Right lobe of liver (tissue), 6 donors: ENCODE results near the gene SLC8A1. TPM values are rescaled to one million over a fixed set of nuclear protein-coding genes. Genes with fewer than 3 reads are reported as not detected.

ENCODE experiments used
- ATAC-seq, 4 donors: fragments of 200-7000 bp; cut with Tn5 transposase; one replicate each; pipeline ENCODE4 v1.9.1; 2020; ENCODE audit warnings: mild to moderate bottlenecking in 4 of 4, moderate library complexity in 4 of 4
- DNase-seq, 3 donors: peaks; one replicate each; pipeline ENCODE4 v3.0.0-alpha.2; 2020
- H3K27ac ChIP-seq, 3 donors: fragments of 200-600 bp; one replicate each; pipeline ENCODE4 v1.8.0; 2022
- H3K27me3 ChIP-seq, 2 donors: fragments of 200-600 bp; one replicate each; pipeline ENCODE4 v1.8.0; 2022
- H3K36me3 ChIP-seq, 4 donors: fragments of 200-600 bp; sonication (generic) in 1 of 4; one replicate each; pipeline versions ENCODE4 v1.5.1 to v1.8.0; 2017 to 2022; ENCODE audit warnings: control low read depth in 1 of 4
- H3K4me1 ChIP-seq, 4 donors: fragments of 200-600 bp; sonication (generic) in 1 of 4; one replicate each; pipeline versions ENCODE4 v1.5.1 to v1.8.0; 2017 to 2022; ENCODE audit warnings: control low read depth in 1 of 4
- H3K4me3 ChIP-seq, 3 donors: fragments of 200-600 bp; one replicate each; pipeline ENCODE4 v1.8.0; 2022
- H3K9me3 ChIP-seq, 4 donors: fragments of 200-600 bp; sonication (generic) in 1 of 4; one replicate each; pipeline versions ENCODE4 v1.5.1 to v1.8.0; 2017 to 2022; ENCODE audit warnings: control low read depth in 1 of 4
- POLR2A ChIP-seq: fragments of 450-650 bp; IDR thresholded peaks from one replicate; pipeline ENCODE4 v1.6.1; 2017; ENCODE audit warnings: antibody characterized with exemption, mild to moderate bottlenecking
- WGBS: methylation state at CpG from one replicate; pipeline ENCODE4 v1.1.6; 2018; ENCODE audit warnings: low coverage, low lambda C conversion rate; ENCODE audit not compliant: insufficient coverage; ENCODE audit errors: missing lambda C conversion rate; 5-methylcytosine and 5-hydroxymethylcytosine counted together
- intact Hi-C, 2 donors: fragments of 100-400 bp; cut with DNase I; formaldehyde crosslinking; loops; one replicate each; pipeline versions ENCODE4 v1.11.2 to v1.14.1; 2022
- total RNA-seq, 6 experiments: library from RNA; depleted of rRNA in 2 of 6; stranded (reverse); fragments of >200 nt in 2 of 6; fragmentation: NEBNext Ultra II Directional in 3 of 6; extraction: Animal tissue kit (Norgen Biotek cat#: 25700) in 3 of 6; gene quantifications; one replicate each; pipeline versions ENCODE4 v1.1.0 to v1.2.4, GENCODE V29; 2016 to 2023
- TF ChIP-seq, protein P1 (sequence below), 4 donors: fragments of 200-600 bp in 3 of 4; fragments of 450-650 bp in 1 of 4; IDR thresholded peaks; one replicate each; pipeline versions ENCODE4 v1.5.1 to v1.8.0; 2016 to 2022; ENCODE audit warnings: antibody characterized with exemption in 4 of 4, mild to moderate bottlenecking in 2 of 4
- donor health status: DM: no; HTN: yes; CAD: no.
- donor health status: DM: no; HTN: no; CAD: no.
- donor health status: DM: no; HTN: no; CAD: no.
- donor health status: DM: no; HTN: yes; CAD: no.
- donor health status: DM: no; HTN: yes; CAD: no.

Gene SLC8A1
- total RNA-seq, 6 experiments from 2014 or later: 3.3 to 12.1 (median 4.9) TPM

DNA sequence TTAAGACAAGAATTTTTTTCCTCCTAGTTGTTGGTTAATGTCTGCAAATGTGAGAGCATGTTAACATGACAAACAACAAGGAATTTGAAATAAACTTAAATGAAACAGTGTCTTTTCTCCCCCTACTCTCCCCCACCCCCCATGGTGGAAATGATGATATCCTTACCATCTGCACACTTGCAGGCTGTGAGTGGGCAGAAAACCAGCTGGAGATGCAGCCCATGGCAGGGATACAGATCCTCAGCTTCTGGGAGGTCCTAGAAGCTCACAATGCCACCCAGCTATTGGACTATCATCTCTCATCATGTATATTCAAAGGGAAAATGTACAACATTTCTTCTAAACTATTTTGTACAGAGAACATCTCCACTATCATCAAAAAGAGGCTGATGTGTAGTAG lies 196.8 kb downstream of the SLC8A1 start:
- DNase-seq (no peak), ATAC-seq (no peak)
- Histone ChIP-seq H3K27me3 (no peaks in the 10 kb centered on the region), H3K9me3 (no peaks in the 10 kb centered on the region), H3K4me3 (no peak overlapping the region), H3K36me3 (no peaks in the 10 kb centered on the region), H3K27ac (no peak overlapping the region), H3K4me1 (no peaks in the 10 kb centered on the region)
- intact Hi-C loops: no loop called here
- TF ChIP-seq POLR2A: no peak
- TF ChIP-seq, protein P1, sequence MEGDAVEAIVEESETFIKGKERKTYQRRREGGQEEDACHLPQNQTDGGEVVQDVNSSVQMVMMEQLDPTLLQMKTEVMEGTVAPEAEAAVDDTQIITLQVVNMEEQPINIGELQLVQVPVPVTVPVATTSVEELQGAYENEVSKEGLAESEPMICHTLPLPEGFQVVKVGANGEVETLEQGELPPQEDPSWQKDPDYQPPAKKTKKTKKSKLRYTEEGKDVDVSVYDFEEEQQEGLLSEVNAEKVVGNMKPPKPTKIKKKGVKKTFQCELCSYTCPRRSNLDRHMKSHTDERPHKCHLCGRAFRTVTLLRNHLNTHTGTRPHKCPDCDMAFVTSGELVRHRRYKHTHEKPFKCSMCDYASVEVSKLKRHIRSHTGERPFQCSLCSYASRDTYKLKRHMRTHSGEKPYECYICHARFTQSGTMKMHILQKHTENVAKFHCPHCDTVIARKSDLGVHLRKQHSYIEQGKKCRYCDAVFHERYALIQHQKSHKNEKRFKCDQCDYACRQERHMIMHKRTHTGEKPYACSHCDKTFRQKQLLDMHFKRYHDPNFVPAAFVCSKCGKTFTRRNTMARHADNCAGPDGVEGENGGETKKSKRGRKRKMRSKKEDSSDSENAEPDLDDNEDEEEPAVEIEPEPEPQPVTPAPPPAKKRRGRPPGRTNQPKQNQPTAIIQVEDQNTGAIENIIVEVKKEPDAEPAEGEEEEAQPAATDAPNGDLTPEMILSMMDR (IDR thresholded peaks at IDR 0.05): no peak

DNA sequence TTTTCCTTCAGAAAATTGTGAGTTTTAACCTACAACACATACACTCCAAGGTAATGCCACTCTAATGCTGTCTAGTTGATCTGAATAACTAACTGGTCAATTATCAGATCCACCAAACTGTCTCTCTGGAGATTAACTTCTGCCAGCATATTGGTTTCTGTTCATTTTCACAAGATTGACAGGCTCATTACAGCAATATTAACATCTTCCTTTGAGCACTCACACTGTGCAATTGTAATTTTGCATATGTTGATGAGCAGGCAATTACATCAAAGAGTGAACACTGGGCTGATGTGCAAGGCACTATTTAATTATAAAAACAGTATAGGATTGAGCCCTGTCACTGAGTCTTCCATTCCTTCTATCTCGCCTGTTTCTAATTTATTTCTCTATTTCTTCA lies 197.3 kb downstream of the SLC8A1 start:
- no peak overlapping the region for H3K27ac ChIP-seq
- intact Hi-C loops: no loop called here
- no peaks in the 10 kb centered on the region for H3K9me3 ChIP-seq
- no peaks in the 10 kb centered on the region for H3K36me3 ChIP-seq
- TF ChIP-seq, protein P1 (IDR thresholded peaks at IDR 0.05): no peak
- no peak for TF ChIP-seq POLR2A
- no peak overlapping the region for H3K4me3 ChIP-seq
- H3K4me1 ChIP-seq: no peaks in the 10 kb centered on the region
- DNase-seq: no peak
- 53% methylated on average over 1 of the region's 1 CpG for WGBS
- H3K27me3 ChIP-seq: no peaks in the 10 kb centered on the region
- ATAC-seq: no peak

DNA sequence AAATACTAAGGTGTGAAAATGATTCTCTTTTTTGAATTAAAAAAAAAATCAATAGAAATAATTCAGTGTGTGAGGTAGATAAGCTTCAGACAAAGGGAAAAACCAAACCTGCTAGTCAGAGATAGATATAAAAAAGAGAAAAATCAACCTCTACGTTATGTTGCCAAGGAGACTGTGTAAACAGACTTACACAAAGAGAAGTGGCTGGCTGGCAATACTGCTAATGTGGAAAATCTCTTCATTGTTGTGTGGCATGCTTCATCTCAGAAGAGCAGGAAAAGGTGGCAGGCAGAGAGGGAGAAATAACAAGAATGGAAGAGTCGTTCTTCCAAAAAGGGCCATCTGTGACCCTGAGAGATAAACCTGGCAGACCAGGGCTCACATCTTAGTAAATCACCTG lies 200.8 kb downstream of the SLC8A1 start:
- Histone ChIP-seq H3K27me3 (no peaks in the 10 kb centered on the region), H3K4me1 (no peaks in the 10 kb centered on the region), H3K4me3 (no peak overlapping the region), H3K9me3 (no peaks in the 10 kb centered on the region), H3K36me3 (no peaks in the 10 kb centered on the region), H3K27ac (no peak overlapping the region)
- intact Hi-C loops: no loop called here
- ATAC-seq: no peak
- WGBS: 20% methylated on average over 2 of the region's 2 CpGs
- TF ChIP-seq, protein P1 (IDR thresholded peaks at IDR 0.05): no peak
- TF ChIP-seq POLR2A: no peak
- DNase-seq: no peak

DNA sequence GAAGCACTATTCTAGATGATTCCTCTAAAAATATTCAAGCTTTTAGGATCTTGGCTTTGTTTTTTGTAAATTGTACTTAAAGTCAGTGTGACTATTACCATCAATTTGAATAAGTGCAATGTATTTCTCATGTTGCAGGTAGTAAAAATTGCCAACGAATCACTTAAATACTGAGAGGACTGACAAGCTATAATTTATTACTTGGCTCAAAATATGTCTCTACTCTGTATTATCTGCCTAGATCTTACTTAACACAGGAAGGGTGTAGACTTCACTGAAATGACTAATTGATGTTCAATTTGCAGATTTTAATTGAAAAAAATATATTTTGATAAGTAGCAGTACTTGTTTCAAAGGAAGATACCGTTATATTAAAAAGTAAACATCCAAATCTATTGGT lies 202.3 kb downstream of the SLC8A1 start:
- no peak for DNase-seq
- WGBS: 33% methylated on average over 2 of the region's 2 CpGs
- no peaks in the 10 kb centered on the region for H3K27me3 ChIP-seq
- intact Hi-C loops: no loop called here
- no peak overlapping the region for H3K4me3 ChIP-seq
- no peaks in the 10 kb centered on the region for H3K4me1 ChIP-seq
- no peaks in the 10 kb centered on the region for H3K9me3 ChIP-seq
- ATAC-seq: no peak
- TF ChIP-seq, protein P1 (IDR thresholded peaks at IDR 0.05): no peak
- TF ChIP-seq POLR2A: no peak
- no peak overlapping the region for H3K27ac ChIP-seq
- H3K36me3 ChIP-seq: no peaks in the 10 kb centered on the region

DNA sequence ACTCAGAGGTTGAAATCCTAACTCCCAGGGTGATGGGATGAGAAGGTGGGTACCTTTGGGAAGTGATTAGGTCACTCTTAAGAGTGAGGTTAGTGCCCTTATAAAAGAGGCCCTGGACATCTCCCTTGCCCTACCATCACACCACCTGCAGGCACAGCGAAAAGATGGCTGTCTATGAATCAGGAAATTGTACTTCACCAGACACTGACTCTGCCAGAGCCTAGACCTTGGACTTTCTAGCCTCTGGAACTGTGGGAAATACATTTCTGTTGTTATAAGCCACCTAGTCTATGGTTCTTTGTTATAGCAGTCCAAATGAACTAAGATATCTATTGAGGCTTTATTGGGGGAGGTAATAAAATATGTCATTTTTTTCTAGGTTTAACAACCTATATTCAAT lies 203.6 kb downstream of the SLC8A1 start:
- TF ChIP-seq POLR2A: no peak
- TF ChIP-seq, protein P1 (IDR thresholded peaks at IDR 0.05): no peak
- Histone ChIP-seq H3K4me1 (no peaks in the 10 kb centered on the region), H3K27me3 (no peaks in the 10 kb centered on the region), H3K9me3 (no peaks in the 10 kb centered on the region), H3K27ac (no peak overlapping the region), H3K36me3 (no peaks in the 10 kb centered on the region), H3K4me3 (no peak overlapping the region)
- 67% methylated on average over 1 of the region's 1 CpG for WGBS
- no peak for DNase-seq
- intact Hi-C loops: no loop called here
- ATAC-seq: no peak
